Kidney epithelial cell (primary cell): ENCODE data around the gene TMBIM4. TPM values are rescaled to one million over a fixed set of nuclear protein-coding genes. Genes with fewer than 3 reads are reported as not detected.

Source experiments
- DNase-seq: peaks from one replicate; pipeline ENCODE4 v3.0.0-alpha.2; 2010; ENCODE audit warnings: low read depth
- H3K27me3 ChIP-seq: 2 replicates; pipeline ENCODE4 v1.6.0; 2011; ENCODE audit warnings: low read length; ENCODE audit not compliant: control insufficient read depth, insufficient read depth
- H3K36me3 ChIP-seq: 2 replicates; pipeline ENCODE4 v1.5.1; 2011; ENCODE audit warnings: low read length; ENCODE audit not compliant: control insufficient read depth, insufficient read depth
- H3K4me3 ChIP-seq: 2 replicates; pipeline ENCODE4 v1.5.1; 2011; ENCODE audit warnings: low read depth, mild to moderate bottlenecking, control low read depth, low read length
- CTCF ChIP-seq: IDR thresholded peaks from 2 replicates; pipeline ENCODE4 v1.5.1; 2011; ENCODE audit warnings: mild to moderate bottlenecking, moderate library complexity, low read length, control low read depth, inconsistent platforms; ENCODE audit not compliant: insufficient read depth, poor library complexity, severe bottlenecking
- total RNA-seq: library from RNA; depleted of rRNA; stranded (reverse); fragments of >200 nt; gene quantifications from 2 replicates; pipeline ENCODE4 v1.2.3, GENCODE V29; 2015

TMBIM4 gene
- total RNA-seq, 1 donor from 2014 or later = 86.8 TPM

DNA sequence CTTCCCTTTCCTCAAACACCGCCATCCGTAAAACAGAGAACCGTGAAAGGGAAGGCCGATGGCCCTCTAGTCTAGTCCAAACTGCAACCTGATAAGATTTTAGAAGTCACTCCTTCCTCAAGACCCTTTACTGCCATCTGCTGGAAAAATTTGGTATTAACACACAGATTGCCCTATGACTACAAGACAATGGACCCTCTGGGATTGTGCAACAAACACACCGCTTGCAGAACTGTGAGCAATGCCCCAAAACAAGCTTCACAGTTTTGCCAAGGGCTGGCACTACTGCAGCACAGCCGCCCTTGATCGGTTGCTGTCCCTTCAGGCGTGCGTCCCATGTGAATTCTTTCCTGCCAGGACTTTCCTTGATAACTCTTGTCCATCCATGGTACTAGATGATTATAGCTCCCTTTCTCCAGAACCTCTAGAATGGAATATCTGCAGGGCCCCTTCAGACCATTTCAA lies 62.3 kb downstream of the TMBIM4 start:
- no peaks in the 10 kb centered on the region for H3K36me3 ChIP-seq
- TF ChIP-seq CTCF = peak; percentile 64
- H3K4me3 ChIP-seq = no peak overlapping the region
- DNase-seq = peak; percentile 74
- no peaks in the 10 kb centered on the region for H3K27me3 ChIP-seq

DNA sequence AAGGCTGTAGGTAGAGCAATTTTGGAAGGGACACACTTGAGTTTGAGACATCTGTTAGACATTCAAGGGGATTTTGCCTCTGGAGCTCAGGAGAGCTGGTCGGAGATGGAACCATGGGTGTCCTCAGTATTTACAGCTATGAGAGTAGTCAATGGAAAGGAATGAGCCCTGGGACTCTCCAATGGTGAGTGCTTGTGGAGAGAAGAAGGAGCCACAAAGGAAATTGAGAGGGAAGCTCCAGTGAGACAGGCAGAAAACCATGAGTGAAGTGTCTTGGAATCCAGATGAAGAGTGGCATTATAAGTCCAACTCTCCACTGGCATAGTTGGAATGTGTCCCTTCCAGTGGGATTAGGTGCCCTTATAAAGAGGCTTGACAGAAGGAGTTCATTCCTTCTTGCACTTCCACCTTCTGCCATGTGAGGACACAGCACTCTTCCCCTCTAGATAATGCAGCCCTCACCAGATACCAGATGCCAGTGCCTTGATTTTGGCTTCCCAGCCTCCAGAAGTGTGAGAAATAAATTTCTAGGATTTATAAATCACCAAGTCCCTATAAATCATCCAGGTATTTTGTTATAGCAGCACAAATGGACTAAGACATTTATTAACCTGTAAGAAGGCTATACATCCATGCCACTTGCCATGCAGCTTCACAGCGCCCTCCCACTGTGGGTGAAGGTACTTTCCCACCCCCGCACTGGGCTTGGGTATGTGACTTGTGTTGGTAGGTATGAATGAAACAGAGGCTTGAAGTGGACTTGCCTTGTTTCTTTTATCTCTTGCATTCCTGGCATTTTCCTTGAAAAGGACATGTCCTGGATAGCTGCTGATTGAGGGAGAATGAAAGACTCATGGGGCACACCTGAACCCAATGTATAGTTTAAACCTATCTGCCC lies 66.5 kb downstream of the TMBIM4 start:
- H3K4me3 ChIP-seq = no peak overlapping the region
- H3K36me3 ChIP-seq = no peaks in the 10 kb centered on the region
- DNase-seq = no peak
- no peaks in the 10 kb centered on the region for H3K27me3 ChIP-seq
- TF ChIP-seq CTCF = no peak

DNA sequence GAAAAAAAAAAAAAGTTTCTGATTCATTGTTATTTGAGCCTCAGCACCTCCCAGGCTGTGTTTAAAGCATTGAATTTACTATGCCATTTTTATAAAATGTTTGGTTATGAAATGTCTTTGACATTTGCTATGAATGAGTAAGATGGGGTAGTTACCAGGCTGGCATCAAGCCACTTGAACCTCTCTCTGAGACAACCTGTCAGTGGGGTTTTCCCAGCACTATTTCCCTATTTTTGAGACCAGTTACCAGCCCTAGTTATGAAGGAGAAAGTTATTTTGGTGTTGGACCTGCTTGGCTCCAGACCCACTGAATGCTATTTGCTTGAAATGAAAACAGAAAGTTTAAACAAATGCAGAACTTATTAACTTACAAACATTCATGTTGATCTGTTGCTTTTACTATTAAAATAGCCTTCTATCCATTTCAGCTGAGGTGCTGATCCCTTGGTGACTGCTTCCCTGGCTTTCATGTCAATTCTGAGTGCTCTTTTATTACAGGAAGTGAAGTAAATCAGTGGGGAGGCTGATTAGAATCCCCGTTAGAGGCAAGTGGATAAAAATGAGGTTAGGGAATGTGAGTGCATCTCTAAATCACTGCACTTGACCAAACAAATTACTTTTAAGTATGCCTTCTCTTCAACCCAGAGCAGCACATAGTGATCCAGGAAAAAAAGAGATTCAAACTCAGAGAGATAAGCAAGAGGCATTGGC lies 77.1 kb downstream of the TMBIM4 start:
- H3K36me3 ChIP-seq = no peaks in the 10 kb centered on the region
- no peaks in the 10 kb centered on the region for H3K27me3 ChIP-seq
- no peak for DNase-seq
- no peak overlapping the region for H3K4me3 ChIP-seq
- no peak for TF ChIP-seq CTCF

- no peak overlapping the region for H3K4me3 ChIP-seq
- no peak for TF ChIP-seq CTCF
- no peaks in the 10 kb centered on the region for H3K36me3 ChIP-seq
- DNase-seq = no peak
- H3K27me3 ChIP-seq = no peaks in the 10 kb centered on the region
These were observed 79.6 kb downstream of the TMBIM4 start for GRCh38 chr12:66090157-66090556.

GRCh38 chr12:66087365-66087943 lies 82.3 kb downstream of the TMBIM4 start:
- no peaks in the 10 kb centered on the region for H3K36me3 ChIP-seq
- no peaks in the 10 kb centered on the region for H3K27me3 ChIP-seq
- H3K4me3 ChIP-seq = no peak overlapping the region
- no peak for DNase-seq
- TF ChIP-seq CTCF = peak; percentile 81
